Liver (tissue), 9 donors: ENCODE results near the gene FMO3. TPM values are rescaled to one million over a fixed set of nuclear protein-coding genes. Genes with fewer than 3 reads are reported as not detected.

ENCODE experiments used
- DNase-seq: peaks from one replicate; pipeline ENCODE4 v3.0.0-alpha.2; 2017; ENCODE audit warnings: low spot score
- H3K27ac ChIP-seq, 2 donors: one replicate each; pipeline ENCODE4 v1.7.0; 2013; ENCODE audit warnings: inconsistent platforms in 2 of 2, low read length in 2 of 2, control low read depth in 1 of 2, low read depth in 1 of 2, mild to moderate bottlenecking in 1 of 2
- H3K27me3 ChIP-seq, 4 donors: one replicate each; pipeline versions ENCODE4 v1.6.1 to v1.7.0; 2013; ENCODE audit warnings: low read length in 3 of 4, inconsistent platforms in 1 of 4, mild to moderate bottlenecking in 1 of 4, moderate library complexity in 1 of 4; ENCODE audit not compliant: control insufficient read depth in 4 of 4, insufficient read depth in 4 of 4
- H3K36me3 ChIP-seq, 4 donors: one replicate each; pipeline versions ENCODE4 v1.6.1 to v1.7.0; 2013; ENCODE audit warnings: low read length in 3 of 4, mild to moderate bottlenecking in 3 of 4, low read depth in 1 of 4, moderate library complexity in 1 of 4; ENCODE audit not compliant: control insufficient read depth in 4 of 4, insufficient read depth in 3 of 4
- H3K4me1 ChIP-seq, 4 donors: one replicate each; pipeline versions ENCODE4 v1.6.1 to v1.7.0; 2013; ENCODE audit warnings: low read length in 3 of 4, mild to moderate bottlenecking in 3 of 4, moderate library complexity in 1 of 4; ENCODE audit not compliant: control insufficient read depth in 4 of 4, insufficient read depth in 4 of 4
- H3K4me3 ChIP-seq, 3 donors: one replicate each; pipeline versions ENCODE4 v1.6.1 to v1.7.0; 2013; ENCODE audit warnings: low read length in 3 of 3, control low read depth in 1 of 3, low read depth in 1 of 3, mild to moderate bottlenecking in 1 of 3
- H3K9ac ChIP-seq, 2 donors: one replicate each; pipeline ENCODE4 v1.7.0; 2013; ENCODE audit warnings: low read length in 2 of 2, mild to moderate bottlenecking in 2 of 2, moderate library complexity in 2 of 2, control low read depth in 1 of 2, low read depth in 1 of 2
- H3K9me3 ChIP-seq, 4 donors: one replicate each; pipeline versions ENCODE4 v1.6.1 to v1.7.0; 2013; ENCODE audit warnings: low read length in 3 of 4; ENCODE audit not compliant: control insufficient read depth in 4 of 4
- EGR1 ChIP-seq, 2 donors: IDR thresholded peaks; 2 replicates each; pipeline ENCODE4 v1.6.1; 2016 to 2018; ENCODE audit warnings: antibody characterized with exemption in 2 of 2, low read depth in 2 of 2
- FOXA1 ChIP-seq: IDR thresholded peaks from 2 replicates; pipeline ENCODE4 v1.6.1; 2016; ENCODE audit warnings: antibody characterized with exemption
- FOXA2 ChIP-seq: IDR thresholded peaks from 2 replicates; pipeline ENCODE4 v1.6.1; 2016; ENCODE audit warnings: antibody characterized with exemption
- GABPA ChIP-seq, 2 donors: IDR thresholded peaks in 1 of 2; conservative IDR thresholded peaks in 1 of 2; 2 replicates each; pipeline ENCODE4 v1.6.1; 2016; ENCODE audit warnings: antibody characterized with exemption in 2 of 2, mild to moderate bottlenecking in 1 of 2, moderate library complexity in 1 of 2
- HNF4A ChIP-seq, 2 donors: conservative IDR thresholded peaks; 2 replicates each; pipeline ENCODE4 v1.6.1; 2016; ENCODE audit warnings: antibody characterized with exemption in 2 of 2, mild to moderate bottlenecking in 2 of 2
- HNF4G ChIP-seq: IDR thresholded peaks from 2 replicates; pipeline ENCODE4 v1.6.1; 2016; ENCODE audit warnings: antibody characterized with exemption
- JUND ChIP-seq, 2 donors: IDR thresholded peaks; 2 replicates each; pipeline ENCODE4 v1.6.1; 2016; ENCODE audit warnings: antibody characterized with exemption in 2 of 2
- NR2F2 ChIP-seq: IDR thresholded peaks from 2 replicates; pipeline ENCODE4 v1.6.1; 2016; ENCODE audit warnings: antibody characterized with exemption
- RAD21 ChIP-seq, 2 donors: IDR thresholded peaks; 2 replicates each; pipeline ENCODE4 v1.6.1; 2016; ENCODE audit warnings: antibody characterized with exemption in 2 of 2, mild to moderate bottlenecking in 2 of 2
- RXRA ChIP-seq, 2 donors: IDR thresholded peaks; 2 replicates each; pipeline ENCODE4 v1.6.1; 2017 to 2018; ENCODE audit warnings: antibody characterized with exemption in 2 of 2, mild to moderate bottlenecking in 1 of 2
- SP1 ChIP-seq: IDR thresholded peaks from 2 replicates; pipeline ENCODE4 v1.6.1; 2018; ENCODE audit warnings: antibody characterized with exemption, mild to moderate bottlenecking
- TAF1 ChIP-seq: conservative IDR thresholded peaks from 2 replicates; pipeline ENCODE4 v1.6.1; 2016; ENCODE audit warnings: antibody characterized with exemption, mild to moderate bottlenecking
- YY1 ChIP-seq: IDR thresholded peaks from 2 replicates; pipeline ENCODE4 v1.6.1; 2016; ENCODE audit warnings: antibody characterized with exemption, mild to moderate bottlenecking
- WGBS: extraction: QIAGEN DNeasy Blood & Tissue Kit; methylation state at CpG from one replicate; pipeline ENCODE4 v1.1.7; 2013; 5-methylcytosine and 5-hydroxymethylcytosine counted together
- polyA plus RNA-seq, 2 donors: library from polyadenylated mRNA; stranded (reverse) in 1 of 2; unstranded in 1 of 2; fragments of 200-250 nt in 1 of 2; fragments of >200 nt in 1 of 2; fragmentation: Nextera tagmentation in 1 of 2; extraction: Ambion mirVana in 1 of 2; gene quantifications; one replicate each; pipeline versions ENCODE4 v1.2.1 to v1.2.3, GENCODE V29; 2013 to 2015
- total RNA-seq, 2 donors: library from RNA; depleted of rRNA; stranded (reverse); fragments of >200 nt; gene quantifications; one replicate each; pipeline ENCODE4 v1.2.3, GENCODE V29; 2014
- TF ChIP-seq, protein P1 (sequence below): fragments of 150-350 bp; IDR thresholded peaks from 2 replicates; pipeline ENCODE4 v1.5.1; 2017; ENCODE audit warnings: improper control_type of control experiment, low read depth, low read length; ENCODE audit not compliant: missing input control
- TF ChIP-seq, protein P2 (sequence below): IDR thresholded peaks from 2 replicates; pipeline ENCODE4 v1.6.1; 2016; ENCODE audit warnings: antibody characterized with exemption
- TF ChIP-seq, protein P3 (sequence below): IDR thresholded peaks from 2 replicates; pipeline ENCODE4 v1.6.1; 2016; ENCODE audit warnings: antibody characterized with exemption
- TF ChIP-seq, protein P4 (sequence below): IDR thresholded peaks from 2 replicates; pipeline ENCODE4 v1.6.1; 2016; ENCODE audit warnings: antibody characterized with exemption, mild to moderate bottlenecking
- TF ChIP-seq, protein P5 (sequence below): IDR thresholded peaks from 2 replicates; pipeline ENCODE4 v1.6.1; 2016; ENCODE audit warnings: antibody characterized with exemption
- donor health status: healthy.
- donor health status: healthy.
- donor health status: healthy.
- donor health status: healthy.
- donor health status: healthy.

Gene FMO3
- total and polyA plus RNA-seq, 4 donors = 11.1 to 276 (median 123) TPM

DNA sequence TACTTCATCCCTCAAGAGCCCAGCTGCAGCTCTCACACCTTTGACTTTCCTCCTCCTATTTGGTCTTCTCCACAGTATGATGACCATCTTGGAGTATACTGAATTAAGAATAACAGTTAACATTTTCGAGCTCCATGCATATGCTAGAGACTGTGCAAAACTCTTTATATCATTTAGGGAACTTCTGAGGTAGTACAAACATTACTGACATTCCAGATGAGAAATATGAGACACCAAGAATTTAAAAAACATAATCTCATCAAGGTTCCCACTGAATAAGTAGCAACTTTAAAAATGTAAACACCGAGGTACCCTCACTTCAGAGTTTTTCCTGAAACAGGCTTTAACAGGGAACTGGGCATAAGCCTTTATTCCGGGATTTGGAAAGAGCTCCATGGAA lies 22.7 kb downstream of the FMO3 start (continued):
- TF ChIP-seq, protein P1, sequence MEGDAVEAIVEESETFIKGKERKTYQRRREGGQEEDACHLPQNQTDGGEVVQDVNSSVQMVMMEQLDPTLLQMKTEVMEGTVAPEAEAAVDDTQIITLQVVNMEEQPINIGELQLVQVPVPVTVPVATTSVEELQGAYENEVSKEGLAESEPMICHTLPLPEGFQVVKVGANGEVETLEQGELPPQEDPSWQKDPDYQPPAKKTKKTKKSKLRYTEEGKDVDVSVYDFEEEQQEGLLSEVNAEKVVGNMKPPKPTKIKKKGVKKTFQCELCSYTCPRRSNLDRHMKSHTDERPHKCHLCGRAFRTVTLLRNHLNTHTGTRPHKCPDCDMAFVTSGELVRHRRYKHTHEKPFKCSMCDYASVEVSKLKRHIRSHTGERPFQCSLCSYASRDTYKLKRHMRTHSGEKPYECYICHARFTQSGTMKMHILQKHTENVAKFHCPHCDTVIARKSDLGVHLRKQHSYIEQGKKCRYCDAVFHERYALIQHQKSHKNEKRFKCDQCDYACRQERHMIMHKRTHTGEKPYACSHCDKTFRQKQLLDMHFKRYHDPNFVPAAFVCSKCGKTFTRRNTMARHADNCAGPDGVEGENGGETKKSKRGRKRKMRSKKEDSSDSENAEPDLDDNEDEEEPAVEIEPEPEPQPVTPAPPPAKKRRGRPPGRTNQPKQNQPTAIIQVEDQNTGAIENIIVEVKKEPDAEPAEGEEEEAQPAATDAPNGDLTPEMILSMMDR = no peak
- TF ChIP-seq JUND (IDR thresholded peaks at IDR 0.05) = no peak
- no peak for TF ChIP-seq RAD21 (IDR thresholded peaks at IDR 0.05)
- TF ChIP-seq NR2F2 = no peak
- no peak for TF ChIP-seq SP1
- no peak for TF ChIP-seq FOXA2
- TF ChIP-seq EGR1 (IDR thresholded peaks at IDR 0.05; ENCODE audit: low read depth in 2 of 2) = no peak
- TF ChIP-seq, protein P2, sequence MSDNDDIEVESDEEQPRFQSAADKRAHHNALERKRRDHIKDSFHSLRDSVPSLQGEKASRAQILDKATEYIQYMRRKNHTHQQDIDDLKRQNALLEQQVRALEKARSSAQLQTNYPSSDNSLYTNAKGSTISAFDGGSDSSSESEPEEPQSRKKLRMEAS = no peak
- TF ChIP-seq GABPA (IDR thresholded peaks at IDR 0.05 in 1 of 2, conservative IDR thresholded peaks at IDR 0.05 in 1 of 2) = no peak
- no peak for TF ChIP-seq YY1

DNA sequence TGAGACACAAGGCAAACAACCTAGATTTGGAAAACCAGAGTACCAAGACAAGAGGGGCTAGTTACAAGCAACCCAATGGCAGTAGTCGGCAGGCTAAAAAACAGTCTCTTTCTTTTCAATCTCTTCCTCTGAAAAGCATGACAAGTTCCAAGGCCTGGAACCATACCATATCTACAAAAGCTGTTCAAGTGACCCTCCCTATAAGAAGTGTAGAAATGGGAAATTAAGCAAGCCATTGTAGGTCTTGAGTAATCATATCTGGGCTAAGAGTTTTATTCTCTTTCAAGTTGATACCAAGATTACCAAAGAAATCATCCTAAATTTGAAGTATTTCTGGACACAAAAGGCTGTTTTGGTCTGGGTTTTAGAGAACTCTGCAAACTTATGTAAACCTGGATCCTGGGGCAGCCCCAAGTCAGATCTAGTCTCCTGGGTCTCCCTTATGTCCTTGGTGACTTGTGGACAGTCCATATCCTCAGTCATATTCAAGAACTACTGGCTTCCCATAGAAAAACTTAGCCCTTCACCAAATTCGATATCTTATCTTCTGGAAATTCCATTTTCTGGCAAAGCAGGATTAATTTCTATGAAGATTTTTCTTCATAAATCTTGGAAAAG lies 24.7 kb downstream of the FMO3 start:
- peaks cover 0 to 47% (median 27%) of the 10 kb centered on the region in 4 donors for H3K36me3 ChIP-seq
- no peaks in the 10 kb centered on the region for H3K9me3 ChIP-seq
- no peaks in the 10 kb centered on the region for H3K27me3 ChIP-seq
- TF ChIP-seq FOXA2 (no peak), JUND (IDR thresholded peaks at IDR 0.05) (no peak), TAF1 (no peak), SP1 (no peak), RXRA (IDR thresholded peaks at IDR 0.05) (no peak), EGR1 (IDR thresholded peaks at IDR 0.05; ENCODE audit: low read depth in 2 of 2) (no peak), HNF4G (no peak), NR2F2 (no peak), RAD21 (IDR thresholded peaks at IDR 0.05) (no peak), HNF4A (conservative IDR thresholded peaks at IDR 0.05) (no peak), GABPA (IDR thresholded peaks at IDR 0.05 in 1 of 2, conservative IDR thresholded peaks at IDR 0.05 in 1 of 2) (no peak), YY1 (no peak), FOXA1 (no peak)
- TF ChIP-seq, protein P3, sequence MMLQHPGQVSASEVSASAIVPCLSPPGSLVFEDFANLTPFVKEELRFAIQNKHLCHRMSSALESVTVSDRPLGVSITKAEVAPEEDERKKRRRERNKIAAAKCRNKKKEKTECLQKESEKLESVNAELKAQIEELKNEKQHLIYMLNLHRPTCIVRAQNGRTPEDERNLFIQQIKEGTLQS = no peak
- TF ChIP-seq, protein P2 = no peak
- TF ChIP-seq, protein P1 = no peak
- TF ChIP-seq, protein P4, sequence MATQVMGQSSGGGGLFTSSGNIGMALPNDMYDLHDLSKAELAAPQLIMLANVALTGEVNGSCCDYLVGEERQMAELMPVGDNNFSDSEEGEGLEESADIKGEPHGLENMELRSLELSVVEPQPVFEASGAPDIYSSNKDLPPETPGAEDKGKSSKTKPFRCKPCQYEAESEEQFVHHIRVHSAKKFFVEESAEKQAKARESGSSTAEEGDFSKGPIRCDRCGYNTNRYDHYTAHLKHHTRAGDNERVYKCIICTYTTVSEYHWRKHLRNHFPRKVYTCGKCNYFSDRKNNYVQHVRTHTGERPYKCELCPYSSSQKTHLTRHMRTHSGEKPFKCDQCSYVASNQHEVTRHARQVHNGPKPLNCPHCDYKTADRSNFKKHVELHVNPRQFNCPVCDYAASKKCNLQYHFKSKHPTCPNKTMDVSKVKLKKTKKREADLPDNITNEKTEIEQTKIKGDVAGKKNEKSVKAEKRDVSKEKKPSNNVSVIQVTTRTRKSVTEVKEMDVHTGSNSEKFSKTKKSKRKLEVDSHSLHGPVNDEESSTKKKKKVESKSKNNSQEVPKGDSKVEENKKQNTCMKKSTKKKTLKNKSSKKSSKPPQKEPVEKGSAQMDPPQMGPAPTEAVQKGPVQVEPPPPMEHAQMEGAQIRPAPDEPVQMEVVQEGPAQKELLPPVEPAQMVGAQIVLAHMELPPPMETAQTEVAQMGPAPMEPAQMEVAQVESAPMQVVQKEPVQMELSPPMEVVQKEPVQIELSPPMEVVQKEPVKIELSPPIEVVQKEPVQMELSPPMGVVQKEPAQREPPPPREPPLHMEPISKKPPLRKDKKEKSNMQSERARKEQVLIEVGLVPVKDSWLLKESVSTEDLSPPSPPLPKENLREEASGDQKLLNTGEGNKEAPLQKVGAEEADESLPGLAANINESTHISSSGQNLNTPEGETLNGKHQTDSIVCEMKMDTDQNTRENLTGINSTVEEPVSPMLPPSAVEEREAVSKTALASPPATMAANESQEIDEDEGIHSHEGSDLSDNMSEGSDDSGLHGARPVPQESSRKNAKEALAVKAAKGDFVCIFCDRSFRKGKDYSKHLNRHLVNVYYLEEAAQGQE = no peak
- TF ChIP-seq, protein P5, sequence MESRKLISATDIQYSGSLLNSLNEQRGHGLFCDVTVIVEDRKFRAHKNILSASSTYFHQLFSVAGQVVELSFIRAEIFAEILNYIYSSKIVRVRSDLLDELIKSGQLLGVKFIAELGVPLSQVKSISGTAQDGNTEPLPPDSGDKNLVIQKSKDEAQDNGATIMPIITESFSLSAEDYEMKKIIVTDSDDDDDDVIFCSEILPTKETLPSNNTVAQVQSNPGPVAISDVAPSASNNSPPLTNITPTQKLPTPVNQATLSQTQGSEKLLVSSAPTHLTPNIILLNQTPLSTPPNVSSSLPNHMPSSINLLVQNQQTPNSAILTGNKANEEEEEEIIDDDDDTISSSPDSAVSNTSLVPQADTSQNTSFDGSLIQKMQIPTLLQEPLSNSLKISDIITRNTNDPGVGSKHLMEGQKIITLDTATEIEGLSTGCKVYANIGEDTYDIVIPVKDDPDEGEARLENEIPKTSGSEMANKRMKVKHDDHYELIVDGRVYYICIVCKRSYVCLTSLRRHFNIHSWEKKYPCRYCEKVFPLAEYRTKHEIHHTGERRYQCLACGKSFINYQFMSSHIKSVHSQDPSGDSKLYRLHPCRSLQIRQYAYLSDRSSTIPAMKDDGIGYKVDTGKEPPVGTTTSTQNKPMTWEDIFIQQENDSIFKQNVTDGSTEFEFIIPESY = no peak
- no peak for DNase-seq
- no peak overlapping the region for H3K4me3 ChIP-seq
- 86% methylated on average over 2 of the region's 2 CpGs for WGBS
- H3K27ac ChIP-seq = peak overlapping the region in 1 of 2 donors; percentile 34
- peaks cover 1 to 16% (median 6%) of the 10 kb centered on the region in 4 donors for H3K4me1 ChIP-seq
- H3K9ac ChIP-seq = no peak overlapping the region
